GM23338 (cell line): ENCODE measurements around the gene LCLAT1. TPM values are rescaled to one million over a fixed set of nuclear protein-coding genes. Genes with fewer than 3 reads are reported as not detected.

ENCODE experiments used
- ATAC-seq: fragments of 200-7000 bp; cut with Tn5 transposase; 3 replicates; pipeline ENCODE4 v1.9.1; 2020
- DNase-seq: peaks from one replicate; pipeline ENCODE4 v3.0.0-alpha.2; 2015; ENCODE audit warnings: low spot score
- H2AFZ ChIP-seq: fragments of 200-600 bp; sonication (generic); 2 replicates; pipeline ENCODE4 v1.8.0; 2016; ENCODE audit warnings: antibody characterized with exemption, mild to moderate bottlenecking, moderate library complexity
- H3F3A ChIP-seq: fragments of 200-600 bp; sonication (generic); replicated peaks from 2 replicates; pipeline ENCODE4 v1.8.0; 2017; ENCODE audit warnings: antibody characterized with exemption, mixed run types, low read depth
- H3K27ac ChIP-seq: fragments of 200-600 bp; sonication (generic); 2 replicates; pipeline ENCODE4 v1.6.1; 2016; ENCODE audit warnings: low read depth
- H3K27me3 ChIP-seq: fragments of 200-600 bp; sonication (generic); 2 replicates; pipeline ENCODE4 v1.8.0; 2016; ENCODE audit warnings: mild to moderate bottlenecking, mixed run types, moderate library complexity; ENCODE audit not compliant: insufficient read depth
- H3K36me3 ChIP-seq: fragments of 200-600 bp; sonication (generic); 2 replicates; pipeline ENCODE4 v1.8.0; 2016; ENCODE audit warnings: mild to moderate bottlenecking; ENCODE audit not compliant: insufficient read depth
- H3K4me1 ChIP-seq: fragments of 200-600 bp; sonication (generic); 2 replicates; pipeline ENCODE4 v1.8.0; 2016; ENCODE audit warnings: mild to moderate bottlenecking, moderate library complexity; ENCODE audit not compliant: insufficient read depth
- H3K4me2 ChIP-seq: fragments of 200-600 bp; sonication (generic); 2 replicates; pipeline ENCODE4 v1.7.1; 2017; ENCODE audit warnings: mixed run types
- H3K4me3 ChIP-seq: fragments of 200-600 bp; sonication (generic); 2 replicates; pipeline ENCODE4 v1.6.1; 2016; ENCODE audit warnings: mixed run types
- H3K79me2 ChIP-seq: fragments of 200-600 bp; sonication (generic); replicated peaks from 2 replicates; pipeline ENCODE4 v1.8.0; 2017; ENCODE audit warnings: mild to moderate bottlenecking; ENCODE audit not compliant: insufficient read depth
- H3K9me2 ChIP-seq: fragments of 200-600 bp; sonication (generic); 2 replicates; pipeline ENCODE4 v1.8.0; 2017; ENCODE audit not compliant: insufficient read depth
- H4K20me1 ChIP-seq: fragments of 200-600 bp; sonication (generic); replicated peaks from 2 replicates; pipeline ENCODE4 v1.8.0; 2017; ENCODE audit warnings: mild to moderate bottlenecking; ENCODE audit not compliant: insufficient read depth
- H3K27ac Mint-ChIP-seq: 2 replicates; pipeline ENCODE4 v1.8.0; 2020; ENCODE audit warnings: inconsistent platforms, mild to moderate bottlenecking, moderate library complexity, mixed read lengths
- H3K27me3 Mint-ChIP-seq: 3 replicates; pipeline ENCODE4 v1.8.0; 2022; ENCODE audit warnings: low read depth, mild to moderate bottlenecking, moderate library complexity, mixed read lengths, inconsistent platforms; ENCODE audit not compliant: insufficient read depth, poor library complexity
- H3K36me3 Mint-ChIP-seq: 3 replicates; pipeline ENCODE4 v1.8.0; 2021; ENCODE audit warnings: low read depth, mild to moderate bottlenecking, inconsistent platforms, moderate library complexity, mixed read lengths
- H3K4me1 Mint-ChIP-seq: 3 replicates; pipeline ENCODE4 v1.8.0; 2020; ENCODE audit warnings: mild to moderate bottlenecking, inconsistent platforms, mixed read lengths
- H3K4me3 Mint-ChIP-seq: 3 replicates; pipeline ENCODE4 v1.8.0; 2021; ENCODE audit warnings: moderate library complexity, mild to moderate bottlenecking, inconsistent platforms, mixed read lengths
- H3K9me3 Mint-ChIP-seq: 3 replicates; pipeline ENCODE4 v1.8.0; 2020; ENCODE audit warnings: moderate library complexity, mild to moderate bottlenecking, inconsistent platforms, mixed read lengths
- CREB1 ChIP-seq: fragments of 250-450 bp; sonication (Bioruptor Pico); IDR thresholded peaks from 2 replicates; pipeline ENCODE4 v1.5.0; 2020; ENCODE audit warnings: low read depth, mild to moderate bottlenecking, moderate library complexity
- CTCF ChIP-seq, 2 experiments: fragments of 200-600 bp in 1 of 2; sonication (generic) in 1 of 2; conservative IDR thresholded peaks; 2 replicates each; pipeline versions ENCODE4 v1.5.1 to v1.6.1; 2016 to 2017; ENCODE audit warnings: antibody characterized with exemption in 2 of 2, low read depth in 2 of 2, mild to moderate bottlenecking in 2 of 2, moderate library complexity in 1 of 2
- ETS1 ChIP-seq: IDR thresholded peaks from 2 replicates; pipeline ENCODE4 v1.6.1; 2016; ENCODE audit warnings: antibody characterized with exemption
- EZH2 ChIP-seq: fragments of 200-600 bp; sonication (generic); IDR thresholded peaks from one replicate; pipeline ENCODE4 v1.8.0; 2017; ENCODE audit warnings: antibody characterized with exemption, mild to moderate bottlenecking, low read depth; ENCODE audit not compliant: unreplicated experiment
- EZH2phosphoT487 ChIP-seq: fragments of 200-600 bp; sonication (generic); IDR thresholded peaks from one replicate; pipeline ENCODE4 v1.8.1; 2018; ENCODE audit warnings: antibody characterized with exemption; ENCODE audit not compliant: unreplicated experiment
- JUNB ChIP-seq: IDR thresholded peaks from one replicate; pipeline ENCODE4 v1.6.1; 2016; ENCODE audit warnings: antibody characterized with exemption; ENCODE audit not compliant: unreplicated experiment
- NANOG ChIP-seq: IDR thresholded peaks from 2 replicates; pipeline ENCODE4 v1.6.1; 2016; ENCODE audit warnings: antibody characterized with exemption, borderline replicate concordance
- POLR2AphosphoS5 ChIP-seq: IDR thresholded peaks from 2 replicates; pipeline ENCODE4 v1.6.1; 2016; ENCODE audit warnings: antibody characterized with exemption, low read depth
- REST ChIP-seq: IDR thresholded peaks from one replicate; pipeline ENCODE4 v1.6.1; 2018; ENCODE audit warnings: antibody characterized with exemption; ENCODE audit not compliant: unreplicated experiment
- STAT1 ChIP-seq: IDR thresholded peaks from one replicate; pipeline ENCODE4 v1.6.1; 2016; ENCODE audit warnings: antibody characterized with exemption; ENCODE audit not compliant: unreplicated experiment
- ZNF114 ChIP-seq: fragments of 250-450 bp; sonication (Bioruptor Pico); IDR thresholded peaks from 2 replicates; pipeline ENCODE4 v1.5.0; 2020; ENCODE audit warnings: mild to moderate bottlenecking, moderate library complexity
- ZNF331 ChIP-seq: fragments of 250-450 bp; sonication (Bioruptor Pico); IDR thresholded peaks from 2 replicates; pipeline ENCODE4 v1.5.0; 2020; ENCODE audit warnings: low read depth, mild to moderate bottlenecking, moderate library complexity
- ZNF462 ChIP-seq: fragments of 250-450 bp; sonication (Bioruptor Pico); IDR thresholded peaks from 2 replicates; pipeline ENCODE4 v1.5.0; 2020; ENCODE audit warnings: mild to moderate bottlenecking, moderate library complexity
- polyA plus RNA-seq: library from polyadenylated mRNA; unstranded; fragments of >200 nt; fragmentation: Nextera tagmentation; extraction: Ambion mirVana; gene quantifications from 2 replicates; pipeline ENCODE4 v1.2.1, GENCODE V29; 2016
- total RNA-seq: library from RNA; depleted of rRNA; stranded (reverse); fragments of >200 nt; shearing (Covaris generic); gene quantifications from 2 replicates; pipeline ENCODE4 v1.2.3, GENCODE V29; 2014

Gene LCLAT1
- total and polyA plus RNA-seq, 2 experiments from 2014 or later, result 11.5 to 30.1 TPM

- Histone ChIP-seq H3K27me3 (no peaks in the 10 kb centered on the region), H3K9me2 (no peaks in the 10 kb centered on the region), H3K79me2 (no peaks in the 10 kb centered on the region), H3K4me1 (no peaks in the 10 kb centered on the region; the same call in 1 of the 2 replicates), H3K27ac (no peak overlapping the region), H4K20me1 (no peaks in the 10 kb centered on the region), H3F3A (no peaks in the 10 kb centered on the region), H2AFZ (no peak overlapping the region), H3K4me3 (no peak overlapping the region), H3K36me3 (no peaks in the 10 kb centered on the region), H3K4me2 (no peak overlapping the region)
- Mint-ChIP-seq H3K27ac (no peak overlapping the region), H3K9me3 (no peaks in the 10 kb centered on the region), H3K27me3 (no peaks in the 10 kb centered on the region), H3K4me3 (no peak overlapping the region), H3K4me1 (peaks cover 10% of the 10 kb centered on the region; the same call in 2 of the 3 replicates), H3K36me3 (no peaks in the 10 kb centered on the region)
- DNase-seq (no peak), ATAC-seq (no peak)
- TF ChIP-seq CREB1 (CRISPR knock-in tag), result no peak
- TF ChIP-seq NANOG, result no peak
- no peak for TF ChIP-seq STAT1
- TF ChIP-seq ZNF331 (CRISPR knock-in tag), result no peak
- TF ChIP-seq CTCF (conservative IDR thresholded peaks at IDR 0.05; ENCODE audit: low read depth in 2 of 2), result no peak
- TF ChIP-seq EZH2phosphoT487, result no peak
- TF ChIP-seq REST, result no peak
- no peak for TF ChIP-seq ZNF462
- no peak for TF ChIP-seq ZNF114 (CRISPR knock-in tag)
- TF ChIP-seq JUNB, result no peak
- no peak for TF ChIP-seq ETS1
- TF ChIP-seq EZH2, result no peak
- TF ChIP-seq POLR2AphosphoS5, result no peak
Measured at GRCh38 chr2:30437809-30438548, 9.1 kb upstream of the LCLAT1 start.
